ENCODE results near the gene NDST1. TPM values are rescaled to one million over a fixed set of nuclear protein-coding genes. Genes with fewer than 3 reads are reported as not detected.

The NDST1 gene
- total RNA-seq, 2 donors from 2014 or later = 37.6 to 56.0 TPM

- DNase-seq (no peak), ATAC-seq (no peak)
- Histone ChIP-seq H3K36me3 (replicated peaks in 1 of 2; ENCODE audit: insufficient read depth in 1 of 2, low read depth in 2 of 2) (peaks cover 0 to 19% of the 10 kb centered on the region in 2 donors), H3K27me3 (no peaks in the 10 kb centered on the region), H3K9me3 (no peaks in the 10 kb centered on the region), H3K4me3 (no peak overlapping the region), H3K4me1 (no peaks in the 10 kb centered on the region), H3K27ac (no peak overlapping the region)
- 60 to 76% methylated on average over 7 of the region's 7 CpGs for WGBS, 2 donors
- intact Hi-C loops (cut with DNase I) = loop anchor here (5.0 kb wide), 2 partner anchors 105 to 290 kb away; partner anchors contain the start of genes IRGM and MYOZ3
- TF ChIP-seq POLR2A (IDR thresholded peaks at IDR 0.05) (no peak), CTCF (IDR thresholded peaks at IDR 0.05) (no peak)
These were observed 49.1 kb downstream of the NDST1 start for GRCh38 chr5:150556859-150557508.

GRCh38 chr5:150557509-150557872 is 49.6 kb downstream of the NDST1 start:
- Histone ChIP-seq H3K27ac (no peak overlapping the region), H3K36me3 (replicated peaks in 1 of 2; ENCODE audit: insufficient read depth in 1 of 2, low read depth in 2 of 2) (peaks cover 0 to 18% of the 10 kb centered on the region in 2 donors)
- no peak for ATAC-seq

GRCh38 chr5:150558088-150558621 is 50.2 kb downstream of the NDST1 start:
- H3K36me3 ChIP-seq (replicated peaks in 1 of 2; ENCODE audit: insufficient read depth in 1 of 2, low read depth in 2 of 2) = peaks cover 0 to 16% of the 10 kb centered on the region in 2 donors
- H3K4me1 ChIP-seq = no peaks in the 10 kb centered on the region
- H3K27me3 ChIP-seq = no peaks in the 10 kb centered on the region
- no peak overlapping the region for H3K27ac ChIP-seq
- ATAC-seq (no peak), DNase-seq (no peak)
- WGBS, 2 donors = 71 to 82% methylated on average over 11 to 12 of the region's 12 CpGs
- no peak for TF ChIP-seq POLR2A (IDR thresholded peaks at IDR 0.05)
- TF ChIP-seq CTCF (IDR thresholded peaks at IDR 0.05) = no peak
- intact Hi-C loops (cut with DNase I) = loop anchor here (5.0 kb wide), 2 partner anchors 104 to 289 kb away; partner anchors contain the start of genes IRGM and MYOZ3
- H3K4me3 ChIP-seq = no peak overlapping the region
- no peaks in the 10 kb centered on the region for H3K9me3 ChIP-seq

More at GRCh38 chr5:150557509-150557872, 49.6 kb downstream of the NDST1 start:
- H3K4me1 ChIP-seq = no peaks in the 10 kb centered on the region
- WGBS, 2 donors = 29 to 45% methylated on average over 6 of the region's 6 CpGs
- no peaks in the 10 kb centered on the region for H3K27me3 ChIP-seq
- no peak overlapping the region for H3K4me3 ChIP-seq
- intact Hi-C loops (cut with DNase I) = loop anchor here (5.0 kb wide), 2 partner anchors 105 to 290 kb away; partner anchors contain the start of genes IRGM and MYOZ3
- H3K9me3 ChIP-seq = no peaks in the 10 kb centered on the region
- no peak for DNase-seq
- TF ChIP-seq CTCF (IDR thresholded peaks at IDR 0.05) (no peak), POLR2A (IDR thresholded peaks at IDR 0.05) (no peak)

- Histone ChIP-seq H3K9me3 (no peaks in the 10 kb centered on the region), H3K4me3 (no peak overlapping the region), H3K36me3 (replicated peaks in 1 of 2; ENCODE audit: insufficient read depth in 1 of 2, low read depth in 2 of 2) (peaks cover 0 to 7% of the 10 kb centered on the region in 2 donors), H3K4me1 (no peaks in the 10 kb centered on the region), H3K27ac (no peak overlapping the region), H3K27me3 (no peaks in the 10 kb centered on the region)
- TF ChIP-seq CTCF (IDR thresholded peaks at IDR 0.05) (peak in 1 of 7 experiments; percentile 3), POLR2A (IDR thresholded peaks at IDR 0.05) (no peak)
- DNase-seq (peak in 1 of 4 donors; percentile 23), ATAC-seq (no peak)
- WGBS, 2 donors = 26 to 80% methylated on average over 1 to 2 of the region's 2 CpGs
- intact Hi-C loops (cut with DNase I) = loop anchor here (5.0 kb wide), 2 partner anchors 103 to 288 kb away; partner anchors contain the start of genes IRGM and MYOZ3
These were observed 51.2 kb downstream of the NDST1 start for GRCh38 chr5:150559088-150559487.
